GF-D8 (cell line): Measurements from ENCODE around the gene TAS2R60.
"Not testable (repeated sequence)": the region's sequence is repeated elsewhere in the genome, so short reads cannot be mapped to it uniquely, and the experiment has no call there.

Source experiments
- DNase-seq: peaks from one replicate; lab custom pipeline; 2025; lab: John Stamatoyannopoulos, UW

Gene TAS2R60, protein sequence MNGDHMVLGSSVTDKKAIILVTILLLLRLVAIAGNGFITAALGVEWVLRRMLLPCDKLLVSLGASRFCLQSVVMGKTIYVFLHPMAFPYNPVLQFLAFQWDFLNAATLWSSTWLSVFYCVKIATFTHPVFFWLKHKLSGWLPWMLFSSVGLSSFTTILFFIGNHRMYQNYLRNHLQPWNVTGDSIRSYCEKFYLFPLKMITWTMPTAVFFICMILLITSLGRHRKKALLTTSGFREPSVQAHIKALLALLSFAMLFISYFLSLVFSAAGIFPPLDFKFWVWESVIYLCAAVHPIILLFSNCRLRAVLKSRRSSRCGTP

DNA sequence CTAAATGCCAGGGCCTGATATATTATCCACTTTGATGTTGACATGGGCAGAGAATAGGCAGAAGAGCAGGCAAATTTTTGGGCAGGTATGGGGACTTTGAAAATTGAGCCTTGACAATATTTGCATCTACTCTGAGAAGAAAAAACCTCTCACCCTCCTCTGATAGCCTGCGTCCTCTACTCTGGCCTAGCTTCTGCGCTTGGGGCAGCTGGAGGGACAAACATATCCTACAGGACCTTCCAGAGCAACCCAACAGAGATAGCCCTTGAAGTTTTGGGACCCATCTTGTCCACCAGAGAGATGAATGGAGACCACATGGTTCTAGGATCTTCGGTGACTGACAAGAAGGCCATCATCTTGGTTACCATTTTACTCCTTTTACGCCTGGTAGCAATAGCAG lies at the start of gene TAS2R60:
Gene TAS2R60 (plus strand): TSS at position 301 of the 400 bp plus-strand sequence. CDS start 0 bp downstream, at position 301.
- no peak for DNase-seq

DNA sequence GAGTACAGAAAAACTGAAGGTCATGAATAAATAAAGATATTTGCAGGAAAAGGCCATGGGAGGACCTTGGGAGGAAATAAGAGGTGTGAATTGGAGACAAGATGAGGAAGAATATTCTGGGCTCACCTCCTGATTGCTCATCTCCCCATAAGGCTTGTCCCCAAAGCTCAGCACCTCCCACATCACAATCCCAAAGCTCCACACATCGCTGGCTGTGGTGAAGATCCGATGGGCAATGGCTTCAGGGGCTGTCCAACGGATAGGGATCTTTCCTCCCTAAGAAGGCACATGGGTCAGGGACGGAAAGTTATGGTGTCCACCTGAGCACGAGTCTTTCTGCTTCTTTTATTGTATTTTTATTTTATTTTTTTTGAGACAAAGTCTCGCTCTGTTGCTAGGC lies 49.2 kb upstream of the TAS2R60 start:
- DNase-seq = no peak

DNA sequence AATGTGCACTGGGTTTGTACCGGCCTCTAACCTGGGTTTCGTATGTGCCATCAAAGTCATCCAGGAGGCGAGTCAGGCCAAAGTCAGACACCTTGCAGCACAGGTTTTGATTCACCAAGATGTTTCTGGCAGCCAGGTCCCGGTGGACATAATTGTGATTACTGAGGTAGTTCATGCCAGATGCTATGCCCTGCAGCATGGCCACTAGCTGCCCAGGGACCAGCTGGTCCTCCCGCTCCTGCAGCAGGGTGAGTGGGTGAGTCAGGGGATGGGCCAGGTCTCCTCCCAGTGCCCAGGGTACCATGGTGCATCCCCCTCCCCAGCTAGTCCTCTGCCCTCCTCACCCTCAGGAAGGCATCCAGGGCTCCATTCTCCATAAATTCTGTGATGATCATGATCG lies 48.5 kb upstream of the TAS2R60 start:
- DNase-seq = no peak

DNA sequence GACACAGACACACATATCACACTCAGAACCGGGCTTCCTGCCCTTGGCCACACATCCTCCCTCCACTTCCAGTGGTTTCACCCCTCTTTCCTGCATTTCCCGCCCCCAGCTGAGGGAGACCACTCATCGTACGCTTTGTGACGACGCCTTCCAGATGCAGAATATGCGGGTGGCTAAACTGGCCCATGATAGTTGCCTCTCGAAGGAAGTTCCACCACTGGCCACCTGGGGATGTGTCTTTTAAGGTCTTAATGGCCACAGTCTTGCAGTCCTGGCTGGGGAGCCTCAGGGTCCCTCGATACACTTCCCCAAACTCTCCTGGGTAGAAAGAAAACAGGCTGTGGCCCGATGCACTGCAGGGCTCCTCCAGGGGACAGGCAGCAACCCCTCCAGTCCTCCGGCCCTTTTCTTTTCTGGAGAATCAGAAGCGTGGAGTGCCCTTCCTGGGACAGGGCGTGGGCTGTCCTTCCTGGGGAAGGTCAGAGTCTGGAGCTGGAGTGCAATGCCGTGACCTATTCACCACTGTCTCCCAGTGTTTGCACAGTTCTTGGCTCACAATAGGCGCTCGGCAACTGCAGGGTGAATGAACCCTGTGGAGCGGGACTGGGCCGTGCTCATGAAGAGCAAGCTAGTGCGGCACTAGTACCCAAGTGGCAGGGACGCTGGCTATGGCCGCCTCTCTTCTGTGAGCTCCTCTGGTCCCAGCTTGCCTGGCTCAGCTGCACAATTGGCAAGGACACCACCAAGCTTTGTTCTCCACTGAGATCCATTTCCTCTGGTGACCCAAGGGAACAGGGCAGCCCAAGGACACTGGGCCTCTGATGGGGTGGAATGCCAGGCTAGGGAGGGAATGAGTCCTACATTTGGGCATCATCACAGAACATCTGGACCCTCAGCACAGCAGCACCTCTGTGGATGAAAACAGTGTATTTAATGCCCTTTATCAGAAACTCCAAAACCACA lies 47.8 kb upstream of the TAS2R60 start:
- peak; percentile 27 for DNase-seq

DNA sequence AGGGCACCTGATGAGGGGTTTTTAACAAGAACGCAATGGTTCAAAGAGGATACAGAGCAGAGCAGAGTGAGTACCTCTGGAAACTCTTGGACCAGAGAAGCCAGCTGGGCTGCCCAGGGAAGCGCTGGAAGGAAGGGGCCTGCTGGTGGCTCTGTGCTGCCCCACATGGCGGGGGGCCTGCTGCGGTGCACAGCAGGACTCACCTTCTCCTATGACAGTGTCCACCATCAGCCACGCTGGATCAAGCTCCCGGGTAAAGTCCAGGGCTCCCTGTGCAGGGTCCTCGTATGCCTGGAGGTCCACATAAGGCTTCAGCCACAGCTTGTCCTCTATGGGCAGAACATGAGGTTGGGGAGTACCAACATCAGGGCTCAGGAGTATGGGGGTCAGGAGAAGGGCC lies 47.1 kb upstream of the TAS2R60 start:
- DNase-seq = no peak

DNA sequence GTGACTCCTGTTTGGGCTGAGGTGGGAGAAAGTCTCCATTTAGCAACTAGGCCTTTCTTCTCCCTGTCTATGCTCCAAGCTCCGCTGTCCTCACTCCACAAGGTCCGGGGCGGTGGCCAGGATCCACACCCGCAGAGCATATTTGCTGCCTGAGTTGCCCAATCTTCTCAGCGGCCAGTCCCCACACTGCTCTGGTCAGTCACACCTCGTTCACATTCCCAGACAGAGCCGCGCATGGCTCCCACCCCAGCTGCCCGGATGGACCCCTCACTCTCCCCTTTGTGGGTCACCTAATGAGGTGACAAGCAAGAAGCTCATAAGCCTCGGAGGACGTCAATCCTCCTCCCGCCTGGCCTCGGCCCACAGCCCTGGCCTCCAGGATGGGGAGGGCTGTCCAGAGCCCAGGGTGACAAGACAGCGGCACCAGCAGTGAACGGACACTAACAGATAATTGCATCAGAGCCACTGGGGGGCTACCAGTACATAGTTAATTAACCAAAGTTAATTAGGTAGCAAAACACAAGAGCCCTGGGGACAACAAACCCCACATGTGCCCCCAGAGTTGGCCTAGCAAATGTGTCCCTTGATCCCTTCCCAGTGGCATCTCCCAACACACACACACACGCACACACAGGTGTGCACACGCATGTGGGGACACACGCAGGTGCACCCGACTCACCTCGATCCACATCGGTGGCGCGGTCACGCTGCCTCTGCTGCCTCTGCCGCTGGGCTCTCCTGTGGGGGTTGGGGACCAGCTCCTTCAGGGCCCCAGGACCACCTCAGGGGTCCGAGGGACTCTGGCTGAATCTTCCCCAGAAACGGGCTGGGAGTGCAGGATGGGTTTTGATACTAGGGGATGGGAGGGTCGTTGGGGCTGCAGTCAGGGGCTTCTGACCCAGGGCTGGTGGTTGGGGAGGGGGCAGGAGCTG lies 46.4 kb upstream of the TAS2R60 start:
- DNase-seq = no peak

DNA sequence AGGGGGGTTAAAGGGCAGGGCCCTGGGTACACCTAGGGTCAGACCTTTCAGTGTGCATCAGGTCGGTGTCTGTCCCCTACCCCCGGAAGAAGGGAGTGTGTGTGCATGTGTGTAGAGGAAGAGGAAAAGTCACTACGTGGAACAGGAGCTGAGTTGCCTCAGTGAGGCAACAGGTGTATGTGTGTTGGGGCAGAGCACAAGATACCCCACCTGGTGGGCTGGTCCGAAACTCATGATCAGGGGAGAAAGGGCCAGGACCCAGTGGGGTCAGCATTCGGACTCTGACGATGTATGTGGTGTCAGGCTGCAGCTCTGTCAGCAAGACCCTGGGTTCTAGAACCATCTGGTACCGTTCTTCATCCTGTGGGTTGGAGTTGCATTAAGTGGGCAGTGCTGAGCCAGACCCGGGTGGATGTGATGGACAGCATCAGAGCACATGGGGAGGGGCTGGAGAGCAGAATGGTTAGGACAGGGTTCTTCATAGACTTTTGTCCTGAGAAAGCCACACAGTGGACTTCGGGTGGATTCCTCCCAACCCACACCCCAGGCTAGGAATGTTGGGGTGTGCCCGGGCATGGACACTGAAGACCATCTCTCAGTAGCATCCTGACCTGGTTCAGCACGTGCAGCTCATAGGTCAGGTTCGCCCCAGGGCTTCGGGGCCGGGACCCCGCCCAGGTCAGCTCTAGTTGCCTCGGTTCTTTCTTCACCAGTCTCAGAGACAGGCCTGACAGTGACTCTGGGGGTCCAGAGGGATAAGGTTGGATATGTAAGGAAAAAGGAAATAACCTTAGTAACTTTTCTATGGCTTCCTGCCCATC lies 45.3 kb upstream of the TAS2R60 start:
- DNase-seq = no peak

DNA sequence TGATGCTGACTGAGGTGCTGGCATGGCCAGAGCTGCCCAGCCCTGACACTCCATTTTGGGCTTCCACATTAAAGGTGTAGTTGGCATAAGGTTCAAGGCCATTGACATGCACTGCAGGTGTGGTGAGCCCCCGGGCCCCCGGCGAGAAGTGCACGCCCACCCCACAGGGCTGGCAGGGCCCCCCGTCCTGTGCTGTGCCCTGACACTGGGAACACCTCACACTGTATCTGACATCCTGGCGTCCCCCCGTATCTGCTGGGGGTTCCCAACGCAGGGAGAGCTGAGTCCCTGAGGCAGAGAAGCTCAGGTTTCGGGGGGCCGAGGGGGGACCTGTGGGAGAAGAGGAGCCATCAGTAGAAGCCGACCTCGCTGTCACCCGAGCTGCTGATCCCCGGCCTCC lies 44.6 kb upstream of the TAS2R60 start:
- no peak for DNase-seq

DNA sequence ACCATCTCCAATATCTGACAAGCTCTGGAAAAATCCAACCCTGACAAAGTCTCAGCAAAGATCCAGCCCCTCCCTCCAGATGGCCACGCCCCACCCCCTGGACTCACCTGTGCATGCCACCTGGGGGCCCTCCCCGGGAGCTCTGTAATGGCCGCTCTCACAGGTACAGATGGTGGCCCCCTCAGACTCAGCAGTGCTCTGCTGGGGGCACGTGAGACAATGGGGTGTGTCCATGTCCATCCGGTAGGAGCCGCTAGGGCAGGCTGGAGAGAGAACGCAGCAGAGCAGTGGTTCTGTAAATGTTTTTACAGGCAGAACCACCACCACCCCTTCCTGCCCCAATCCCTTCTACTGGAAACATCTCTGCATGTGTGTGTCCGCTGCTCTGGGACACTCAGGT lies 44.1 kb upstream of the TAS2R60 start:
- no peak for DNase-seq

DNA sequence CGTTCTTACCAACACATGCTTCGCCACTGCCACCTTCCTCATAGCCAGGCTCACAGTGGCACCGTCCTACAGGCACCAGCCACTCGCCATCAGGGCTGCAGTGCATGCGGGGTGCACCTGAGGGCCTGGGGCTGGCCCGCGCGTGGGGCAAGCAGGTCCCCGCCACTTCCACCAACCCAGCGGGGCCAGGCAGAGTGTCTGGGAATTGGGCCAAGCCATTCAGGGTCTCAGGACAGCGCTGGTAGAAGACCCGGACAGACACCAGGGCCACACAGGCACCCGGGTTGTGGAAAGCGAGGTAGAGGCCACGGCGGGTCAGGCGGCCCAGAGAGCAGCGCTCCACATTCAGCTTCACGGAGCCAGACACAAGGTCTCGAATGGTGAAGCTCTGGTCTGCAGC lies 43.6 kb upstream of the TAS2R60 start:
- no peak for DNase-seq

DNA sequence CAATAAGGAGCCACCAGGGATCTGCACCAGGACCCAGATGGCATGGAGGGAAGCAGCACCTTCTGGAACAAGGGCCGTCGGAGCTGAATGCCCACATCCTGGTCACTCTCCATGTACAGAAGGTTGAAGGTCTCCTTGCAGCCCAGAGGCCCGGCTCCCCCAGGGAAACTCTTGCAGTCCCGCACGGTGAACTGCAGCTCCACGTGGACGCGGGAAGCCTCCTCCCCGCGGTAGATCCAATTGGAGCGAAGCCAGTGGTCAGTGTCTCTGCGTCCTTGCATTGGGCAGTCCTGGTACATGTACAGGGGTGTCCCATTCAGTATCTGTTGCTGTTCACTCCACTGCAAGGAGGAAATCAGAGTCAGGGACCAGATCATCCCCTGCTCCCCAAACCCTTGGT lies 42.0 kb upstream of the TAS2R60 start:
- no peak for DNase-seq

DNA sequence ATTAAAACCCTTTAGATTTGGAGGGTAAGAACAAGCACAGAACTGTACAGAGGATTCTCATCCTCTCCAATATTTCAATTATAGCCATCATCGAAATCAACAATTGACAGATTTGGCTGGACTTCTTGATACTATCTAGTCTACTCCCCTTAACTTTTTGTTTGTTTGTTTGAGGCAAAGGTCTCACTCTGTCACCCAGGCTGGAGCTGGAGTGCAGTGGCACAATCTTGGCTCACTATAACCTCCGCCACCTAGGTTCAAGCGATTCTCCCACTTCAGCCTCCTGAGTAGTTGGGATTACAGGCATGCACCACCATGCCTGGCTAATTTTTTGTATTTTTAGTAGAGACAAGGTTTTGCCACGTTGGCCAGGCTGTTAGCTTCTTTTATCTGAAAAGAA lies 41.0 kb upstream of the TAS2R60 start:
- DNase-seq = not testable (repeated sequence)

DNA sequence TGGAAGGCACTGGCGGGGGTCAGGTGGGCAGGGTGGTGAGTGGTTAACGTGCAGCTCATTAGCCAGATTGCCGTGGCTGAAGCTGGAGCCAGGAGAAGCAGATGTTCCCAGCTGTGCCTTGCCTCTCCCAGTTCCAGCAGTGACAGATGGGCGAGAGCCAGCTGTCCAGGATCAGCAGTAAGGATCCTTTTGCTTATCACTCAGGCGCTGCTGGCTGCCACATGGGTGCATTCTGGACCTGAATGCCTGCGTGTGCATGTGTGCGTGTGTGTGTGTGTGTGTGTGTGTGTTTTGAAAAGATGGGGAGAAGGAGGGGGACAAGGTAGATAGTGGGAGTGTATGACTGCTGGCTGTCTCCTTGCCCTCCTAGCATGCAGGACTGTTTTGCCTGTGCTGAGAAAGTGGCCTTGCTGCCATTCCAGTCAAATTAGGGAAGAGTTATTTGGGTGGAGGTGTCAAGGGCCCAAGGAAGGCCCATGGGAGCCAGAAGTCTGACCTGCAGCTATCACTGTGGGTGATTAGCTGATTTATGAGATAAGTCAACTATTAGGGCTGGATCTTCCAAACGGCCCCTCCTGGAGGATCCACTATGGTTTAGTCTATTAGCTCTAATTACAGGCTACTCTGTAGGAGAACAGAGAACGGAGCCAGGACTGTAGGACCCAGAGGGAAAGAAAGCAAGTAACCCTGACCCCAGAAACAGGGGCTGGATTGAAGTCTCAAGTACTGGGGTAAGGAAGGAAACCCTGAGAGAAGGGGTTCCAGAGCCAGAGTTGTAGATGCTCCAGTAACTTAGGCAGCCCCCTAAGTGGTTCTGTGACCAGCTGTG lies 37.9 kb upstream of the TAS2R60 start:
- DNase-seq = no peak

DNA sequence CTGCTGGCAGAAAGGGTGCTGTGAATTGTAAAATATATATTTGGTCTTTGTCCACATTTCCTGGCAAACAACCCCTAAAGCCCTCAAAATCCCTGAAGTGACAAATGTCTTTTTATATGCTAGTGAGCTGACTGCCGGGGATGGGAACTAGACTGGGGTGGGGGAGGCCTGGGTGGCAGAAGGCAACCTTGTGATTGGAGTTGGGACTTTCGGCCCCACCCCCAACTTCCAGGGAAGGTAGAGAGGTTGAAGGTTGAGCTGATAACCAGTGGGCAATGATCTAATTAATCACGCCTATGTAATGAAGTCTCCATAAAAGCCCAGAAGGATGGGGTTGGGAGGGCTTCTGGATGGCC lies 37.3 kb upstream of the TAS2R60 start:
- DNase-seq = no peak

DNA sequence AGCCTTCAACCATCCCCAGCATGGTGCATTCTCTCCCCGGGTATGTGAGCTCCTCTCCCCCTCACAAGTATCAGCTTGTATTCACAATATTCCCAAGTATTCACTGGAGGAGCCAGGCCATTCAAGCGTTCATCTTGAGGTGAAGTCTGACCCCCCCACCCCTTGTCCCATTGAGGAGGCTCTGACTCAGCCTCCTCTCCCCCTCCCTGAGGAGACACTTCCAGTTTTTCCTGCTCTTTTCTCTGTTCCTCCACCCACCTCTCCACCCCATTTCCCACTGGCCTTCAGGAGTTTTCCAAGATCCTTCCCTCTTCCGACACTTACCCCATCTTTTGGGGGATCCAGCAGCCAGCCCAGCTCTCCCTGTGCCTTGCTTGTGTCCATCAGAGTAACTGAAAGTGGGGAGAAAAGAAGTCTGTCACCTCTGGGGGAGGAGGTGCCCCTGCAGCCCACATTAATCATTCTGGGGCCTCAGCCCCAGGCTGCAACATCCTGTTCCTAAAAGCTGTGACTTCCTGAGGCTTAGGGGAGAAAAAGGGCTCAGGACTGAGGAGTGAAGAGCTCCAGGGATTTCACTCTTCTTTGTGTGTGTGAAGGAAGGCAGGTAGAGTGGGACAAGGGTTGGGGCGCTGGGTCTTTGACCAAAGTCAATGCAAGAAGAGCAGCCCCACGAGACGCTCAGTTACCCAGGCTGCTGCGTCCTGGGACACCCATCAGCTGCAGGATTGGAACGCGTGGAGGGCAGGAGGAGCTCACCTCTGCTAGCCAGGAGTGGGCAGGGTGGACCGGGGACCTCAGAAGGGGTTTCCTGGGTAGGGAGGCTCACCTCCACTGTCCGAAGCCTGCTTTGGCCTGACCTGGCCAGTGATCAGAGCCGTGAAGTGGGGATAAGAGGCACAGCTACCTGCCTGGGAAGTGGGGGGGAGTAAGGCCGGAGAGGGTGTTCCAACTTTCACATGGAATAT lies 35.7 kb upstream of the TAS2R60 start:
- peak; percentile 24 for DNase-seq

DNA sequence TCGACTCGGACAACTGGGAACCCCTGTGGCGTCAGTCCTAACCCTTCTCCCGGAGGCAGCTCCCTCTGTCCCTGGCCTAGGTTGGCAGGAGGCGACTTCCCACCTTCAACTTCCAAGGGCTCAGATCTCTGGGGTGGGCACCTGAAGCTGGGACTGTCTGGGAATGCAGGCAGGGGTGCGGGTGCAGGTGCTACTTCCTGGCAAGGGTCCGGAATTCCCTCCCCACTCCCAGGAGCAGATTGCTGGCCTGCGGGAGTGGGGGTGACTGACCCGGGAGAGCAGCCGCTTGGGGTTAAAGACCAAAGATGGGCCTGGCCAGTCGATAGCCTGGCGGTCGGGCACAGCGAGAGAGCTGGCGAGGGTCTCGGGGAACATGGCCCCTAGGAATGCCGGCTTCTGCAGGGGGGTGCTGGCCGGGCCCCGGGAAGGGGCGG lies 35.0 kb upstream of the TAS2R60 start:
- no peak for DNase-seq

DNA sequence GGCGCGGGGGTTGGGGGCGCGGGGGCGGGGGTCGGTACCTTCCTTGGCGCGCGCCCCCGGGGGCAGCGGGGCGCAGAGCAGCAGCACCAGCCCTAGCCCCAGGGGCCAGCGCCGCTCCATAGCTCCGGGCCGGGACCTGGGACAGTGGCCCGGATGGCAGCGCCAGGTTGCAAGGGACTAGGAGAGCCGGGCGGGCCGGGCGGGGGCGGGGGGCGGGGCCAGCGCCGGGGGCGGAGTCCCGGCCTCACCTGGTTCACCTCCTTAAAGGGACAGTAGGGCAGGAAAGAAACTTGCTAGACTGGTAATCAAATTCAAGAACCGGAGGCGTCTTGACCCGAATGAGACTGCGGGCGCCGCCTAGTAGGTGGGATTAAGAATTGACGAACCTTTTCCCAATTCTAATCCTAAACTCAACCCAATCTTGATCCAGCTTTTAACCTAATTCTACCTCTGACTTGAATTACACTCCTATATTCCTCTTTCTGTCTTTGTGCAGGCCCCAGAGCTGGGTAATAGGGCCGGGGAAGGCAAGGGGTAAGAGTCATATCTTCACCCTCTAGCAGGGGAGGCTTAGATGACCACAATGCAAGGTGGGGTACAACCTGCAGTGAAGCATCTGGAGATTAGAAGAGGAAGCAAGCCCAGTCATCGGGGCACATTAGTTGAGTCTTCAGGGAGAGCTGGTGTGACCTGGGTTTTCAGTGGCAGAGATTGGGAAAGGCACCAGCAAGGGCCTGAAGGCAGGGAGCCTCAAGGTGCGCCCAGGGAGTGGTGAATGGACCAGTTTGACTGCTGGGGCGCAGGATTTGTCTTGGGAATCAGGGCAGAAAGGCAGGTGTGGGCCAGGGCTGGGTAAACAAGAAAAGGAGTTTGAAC lies 34.3 kb upstream of the TAS2R60 start, which contains the start of gene EPHA1:
Gene EPHA1 (minus strand): TSS at position 171 of the 876 bp plus-strand sequence. CDS start 51 bp downstream, at position 120.
- no peak for DNase-seq

DNA sequence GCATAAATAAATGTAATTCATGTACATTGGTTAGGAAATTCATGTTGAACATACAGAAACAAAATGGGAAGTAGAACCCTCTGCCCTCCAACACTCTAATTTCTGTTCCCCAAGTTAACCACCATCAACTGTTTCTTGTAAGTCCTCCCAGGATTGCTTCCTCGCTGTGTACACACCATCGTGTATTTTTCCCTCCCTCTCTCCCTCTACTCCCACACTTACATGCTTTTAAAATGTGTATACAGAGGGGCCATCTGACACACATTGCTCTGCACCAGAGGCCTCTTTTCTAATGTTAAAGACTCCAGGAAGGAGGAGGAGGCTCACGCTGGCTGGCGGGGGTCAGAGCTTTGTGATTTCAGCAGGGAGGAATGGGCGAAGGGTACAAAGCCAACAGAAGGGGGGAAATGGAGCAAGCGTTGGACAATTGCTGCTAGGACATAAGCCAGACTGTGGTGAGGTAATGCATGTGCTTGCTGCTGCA lies 32.7 kb upstream of the TAS2R60 start:
- peak; percentile 95 for DNase-seq
